Left lung (tissue), 10 donors: ENCODE results near the gene TIAM1. TPM values are rescaled to one million over a fixed set of nuclear protein-coding genes. Genes with fewer than 3 reads are reported as not detected.

Experiments
- ATAC-seq: fragments of 200-7000 bp; cut with Tn5 transposase; one replicate; pipeline ENCODE4 v1.9.1; 2020; ENCODE audit warnings: moderate library complexity
- DNase-seq, 4 donors: peaks; one replicate each; pipeline ENCODE4 v3.0.0-alpha.2; 2013 to 2020
- H3K27ac ChIP-seq, 2 donors: fragments of 200-600 bp; sonication (generic) in 1 of 2; one replicate each; pipeline versions ENCODE4 v1.5.0 to v1.8.0; 2020 to 2021
- H3K27me3 ChIP-seq, 2 donors: fragments of 200-600 bp; sonication (generic) in 1 of 2; one replicate each; pipeline versions ENCODE4 v1.5.0 to v1.8.0; 2020 to 2021
- H3K36me3 ChIP-seq, 2 donors: fragments of 200-600 bp; sonication (generic) in 1 of 2; one replicate each; pipeline versions ENCODE4 v1.5.0 to v1.8.0; 2020 to 2021
- H3K4me1 ChIP-seq, 2 donors: fragments of 200-600 bp; one replicate each; pipeline ENCODE4 v1.8.0; 2021
- H3K4me3 ChIP-seq, 2 donors: fragments of 200-600 bp; sonication (generic) in 1 of 2; one replicate each; pipeline versions ENCODE4 v1.5.0 to v1.8.0; 2020 to 2021; ENCODE audit warnings: mild to moderate bottlenecking in 1 of 2
- H3K9me3 ChIP-seq, 2 donors: fragments of 200-600 bp; sonication (generic) in 1 of 2; one replicate each; pipeline versions ENCODE4 v1.5.0 to v1.8.0; 2020 to 2021
- CTCF ChIP-seq, 2 donors: fragments of 200-600 bp; sonication (generic) in 1 of 2; IDR thresholded peaks; one replicate each; pipeline versions ENCODE4 v1.5.0 to v1.8.0; 2021; ENCODE audit warnings: antibody characterized with exemption in 2 of 2
- intact Hi-C, 2 donors: fragments of 100-400 bp; cut with DNase I; formaldehyde crosslinking; loops; one replicate each; pipeline versions ENCODE4 v1.11.2 to v1.14.2; 2022
- polyA plus RNA-seq, 6 donors: library from polyadenylated mRNA; unstranded; fragments of 120-200 nt; gene quantifications; one replicate each; pipeline ENCODE4 v1.2.1, GENCODE V29; 2013; ENCODE audit not compliant: insufficient read length in 6 of 6
- total RNA-seq, 2 donors: library from RNA; stranded (reverse); fragmentation: NEBNext Ultra II Directional; extraction: Animal tissue kit (Norgen Biotek cat#: 25700); gene quantifications; one replicate each; pipeline ENCODE4 v1.2.1, GENCODE V29; 2021
- donor health status: DM: no; HTN: yes; CAD: no.
- donor health status: DM: no; HTN: no; CAD: no.

Gene TIAM1
- total and polyA plus RNA-seq, 8 donors, result 9.7 to 65.5 (median 49.5) TPM

DNA sequence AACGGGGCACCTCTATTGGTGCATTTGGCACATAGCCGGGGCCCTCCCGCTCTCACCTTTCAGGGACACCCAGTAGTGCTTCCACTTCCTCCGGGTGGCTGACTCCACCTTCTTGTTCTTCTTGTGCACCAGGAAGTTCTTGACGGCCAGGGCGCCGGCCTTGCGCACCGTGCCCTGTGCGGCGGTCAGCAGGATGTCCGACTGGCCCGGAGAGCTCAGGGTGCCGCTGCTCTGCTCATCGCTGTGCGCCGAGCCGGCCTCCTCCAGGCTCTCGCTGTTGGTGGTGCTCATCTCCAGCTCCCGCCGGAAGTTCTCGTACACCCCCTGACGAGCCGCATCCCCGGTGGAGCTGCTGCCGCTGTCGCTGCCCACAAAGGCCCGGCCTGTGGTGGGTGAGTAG, 92.4 kb downstream of the TIAM1 start:
- intact Hi-C loops, result no loop called here
- Histone ChIP-seq H3K27ac (no peak overlapping the region), H3K9me3 (no peaks in the 10 kb centered on the region), H3K36me3 (no peaks in the 10 kb centered on the region), H3K4me1 (no peaks in the 10 kb centered on the region), H3K4me3 (no peak overlapping the region), H3K27me3 (no peaks in the 10 kb centered on the region)
- ATAC-seq (no peak), DNase-seq (no peak)
- no peak for TF ChIP-seq CTCF (IDR thresholded peaks at IDR 0.05)

DNA sequence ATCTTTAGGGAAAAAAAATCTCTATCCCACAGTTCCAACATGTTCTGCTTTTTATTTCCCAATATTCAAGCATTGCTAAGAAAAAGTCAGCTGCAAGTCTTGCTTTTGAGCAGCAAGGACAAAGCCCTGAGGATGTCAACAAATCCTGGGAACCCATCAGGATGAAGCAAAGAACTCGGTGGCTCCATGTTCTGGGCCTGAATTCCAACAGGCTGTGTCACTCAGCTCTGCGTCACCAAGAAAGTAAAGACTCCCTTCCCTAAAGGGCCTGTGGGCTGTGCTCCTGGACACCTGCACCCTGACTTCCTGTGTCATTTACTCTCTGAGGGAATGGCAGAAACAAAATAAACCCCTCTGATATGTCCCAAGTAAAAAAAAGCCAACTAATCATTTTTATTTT, 95.5 kb downstream of the TIAM1 start:
- no peaks in the 10 kb centered on the region for H3K36me3 ChIP-seq
- DNase-seq (no peak), ATAC-seq (no peak)
- intact Hi-C loops, result no loop called here
- no peak overlapping the region for H3K27ac ChIP-seq
- TF ChIP-seq CTCF (IDR thresholded peaks at IDR 0.05), result no peak
- H3K27me3 ChIP-seq, result no peaks in the 10 kb centered on the region
- no peaks in the 10 kb centered on the region for H3K4me1 ChIP-seq
- H3K4me3 ChIP-seq, result no peak overlapping the region
- peaks cover 0 to 11% of the 10 kb centered on the region in 2 donors for H3K9me3 ChIP-seq

GRCh38 chr21:31243611-31244010, 100.5 kb downstream of the TIAM1 start:
- no peaks in the 10 kb centered on the region for H3K36me3 ChIP-seq
- H3K4me1 ChIP-seq, result no peaks in the 10 kb centered on the region
- no peak for TF ChIP-seq CTCF (IDR thresholded peaks at IDR 0.05)
- H3K27ac ChIP-seq, result no peak overlapping the region
- DNase-seq (no peak), ATAC-seq (no peak)
- H3K9me3 ChIP-seq, result peaks cover 0 to 36% of the 10 kb centered on the region in 2 donors
- H3K27me3 ChIP-seq, result no peaks in the 10 kb centered on the region
- H3K4me3 ChIP-seq, result no peak overlapping the region
- intact Hi-C loops, result no loop called here

DNA sequence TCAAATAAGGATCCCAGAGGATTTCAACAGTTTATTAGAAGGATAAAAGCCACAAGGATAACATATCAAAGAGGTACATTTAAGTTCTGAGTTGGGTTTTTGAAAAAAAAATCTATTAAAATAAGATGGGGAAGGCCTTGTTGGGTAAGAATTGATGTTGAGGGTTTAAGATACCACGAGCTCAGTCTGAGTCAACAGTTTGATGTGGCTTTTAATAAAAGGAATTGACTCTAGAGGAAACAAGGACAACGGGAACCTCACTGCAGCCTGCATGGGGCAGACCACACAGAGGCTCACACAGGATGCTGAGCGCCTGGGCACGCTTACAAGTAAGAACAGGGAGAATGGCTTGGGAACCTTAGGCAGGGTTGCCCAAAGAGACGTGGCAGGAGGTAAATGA, 107.5 kb downstream of the TIAM1 start:
- TF ChIP-seq CTCF (IDR thresholded peaks at IDR 0.05), result no peak

DNA sequence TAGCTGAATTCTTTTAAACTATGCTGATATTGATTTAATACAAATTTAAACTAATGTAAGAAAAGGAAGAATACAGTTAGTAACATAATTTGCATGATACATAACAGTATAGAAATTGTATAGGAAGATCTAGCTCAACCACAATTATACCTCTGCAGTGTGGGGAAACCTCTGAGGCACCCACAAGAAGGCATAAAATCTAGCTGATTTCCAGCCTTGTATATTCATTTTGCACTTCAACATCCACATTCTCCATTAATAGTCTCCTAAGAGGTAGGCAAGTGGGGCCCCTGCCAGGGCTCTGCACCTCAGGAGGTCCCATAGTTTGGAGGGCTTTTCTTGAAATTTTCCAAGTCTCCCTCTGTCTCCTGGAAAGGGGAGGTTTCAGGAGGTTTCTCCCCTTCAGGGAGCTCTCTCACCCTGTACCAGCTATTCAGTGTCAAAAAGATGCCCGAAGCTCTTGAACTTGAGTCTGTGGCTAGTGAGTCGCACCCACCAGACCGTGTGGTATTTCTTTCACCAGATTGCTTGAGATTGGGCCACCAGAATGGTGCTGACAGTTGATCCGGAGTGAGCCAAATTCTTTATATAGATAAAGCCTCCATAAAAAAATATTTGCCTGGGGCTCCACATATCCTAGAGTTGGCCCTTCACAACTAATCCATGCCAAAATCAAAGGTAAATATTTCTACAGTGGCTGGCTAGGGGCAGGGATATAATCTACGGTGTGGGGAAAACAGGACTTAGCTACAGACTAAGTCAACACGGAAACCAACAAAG, 108.2 kb downstream of the TIAM1 start:
- no peak overlapping the region for H3K27ac ChIP-seq
- ATAC-seq (no peak), DNase-seq (no peak)
- H3K27me3 ChIP-seq, result no peaks in the 10 kb centered on the region
- H3K4me1 ChIP-seq, result no peaks in the 10 kb centered on the region
- intact Hi-C loops, result no loop called here
- no peak for TF ChIP-seq CTCF (IDR thresholded peaks at IDR 0.05)
- peaks cover 0 to 8% of the 10 kb centered on the region in 2 donors for H3K9me3 ChIP-seq
- no peak overlapping the region for H3K4me3 ChIP-seq
- H3K36me3 ChIP-seq, result no peaks in the 10 kb centered on the region

More for the DNA sequence above, 107.5 kb downstream of the TIAM1 start:
- intact Hi-C loops, result no loop called here
- Histone ChIP-seq H3K4me1 (no peaks in the 10 kb centered on the region), H3K9me3 (peaks cover 0 to 15% of the 10 kb centered on the region in 2 donors), H3K4me3 (no peak overlapping the region), H3K36me3 (no peaks in the 10 kb centered on the region), H3K27me3 (no peaks in the 10 kb centered on the region), H3K27ac (no peak overlapping the region)
- no peak for DNase-seq
- no peak for ATAC-seq
